CD14-positive monocyte (primary cell): ENCODE results near the gene RMRP. TPM values are rescaled to one million over a fixed set of nuclear protein-coding genes. Genes with fewer than 3 reads are reported as not detected.

Experiments
- DNase-seq, 3 donors: peaks; one replicate each; pipeline ENCODE4 v3.0.0-alpha.2; 2011 to 2022
- H2AFZ ChIP-seq: 2 replicates; pipeline ENCODE4 v1.6.0; 2012; ENCODE audit warnings: mild to moderate bottlenecking, low read depth, low read length, inconsistent platforms; ENCODE audit not compliant: insufficient read depth, poor library complexity, severe bottlenecking
- H3K27ac ChIP-seq, 2 donors: 1 replicate in 1 of 2; 2 replicates in 1 of 2; pipeline ENCODE4 v1.5.1; 2012 to 2013; ENCODE audit warnings: low read length in 2 of 2, control low read depth in 1 of 2, inconsistent platforms in 1 of 2, low read depth in 1 of 2, mild to moderate bottlenecking in 1 of 2
- H3K27me3 ChIP-seq, 2 donors: one replicate each; pipeline versions ENCODE4 v1.6.0 to v1.6.1; 2011 to 2013; ENCODE audit warnings: low read length in 2 of 2; ENCODE audit not compliant: control insufficient read depth in 2 of 2, insufficient read depth in 2 of 2
- H3K36me3 ChIP-seq, 2 donors: replicated peaks in 1 of 2; 1 replicate in 1 of 2; 2 replicates in 1 of 2; pipeline versions ENCODE4 v1.5.1 to v1.6.1; 2012 to 2013; ENCODE audit warnings: low read length in 2 of 2, control low read depth in 1 of 2, inconsistent platforms in 1 of 2, mild to moderate bottlenecking in 1 of 2; ENCODE audit not compliant: insufficient read depth in 2 of 2, control insufficient read depth in 1 of 2
- H3K4me1 ChIP-seq, 2 donors: 1 replicate in 1 of 2; 2 replicates in 1 of 2; pipeline versions ENCODE4 v1.5.1 to v1.6.1; 2012 to 2013; ENCODE audit warnings: low read length in 2 of 2, control low read depth in 1 of 2, inconsistent platforms in 1 of 2, mild to moderate bottlenecking in 1 of 2, moderate library complexity in 1 of 2; ENCODE audit not compliant: insufficient read depth in 2 of 2, control insufficient read depth in 1 of 2
- H3K4me2 ChIP-seq: replicated peaks from 2 replicates; pipeline ENCODE3; 2012; ENCODE audit warnings: low read length, moderate library complexity, mild to moderate bottlenecking; ENCODE audit not compliant: poor library complexity, severe bottlenecking; ENCODE audit errors: extremely low read depth
- H3K4me3 ChIP-seq, 3 experiments: fragments of 200-600 bp in 1 of 3; sonication (generic) in 1 of 3; replicated peaks in 1 of 3; 1 replicate in 2 of 3; 2 replicates in 1 of 3; pipeline ENCODE4 v1.5.1; 2011 to 2013; ENCODE audit warnings: low read length in 3 of 3, mild to moderate bottlenecking in 3 of 3, control low read depth in 2 of 3, low read depth in 2 of 3, inconsistent platforms in 1 of 3, moderate library complexity in 1 of 3
- H3K79me2 ChIP-seq: 2 replicates; pipeline ENCODE4 v1.6.0; 2012; ENCODE audit warnings: mild to moderate bottlenecking, control low read depth, inconsistent platforms, low read length, moderate library complexity; ENCODE audit not compliant: insufficient read depth
- H3K9ac ChIP-seq: 2 replicates; pipeline ENCODE4 v1.6.0; 2017; ENCODE audit warnings: low read length, mild to moderate bottlenecking; ENCODE audit not compliant: insufficient read depth, poor library complexity, severe bottlenecking
- H3K9me3 ChIP-seq, 2 donors: replicated peaks in 1 of 2; 1 replicate in 1 of 2; 2 replicates in 1 of 2; pipeline versions ENCODE4 v1.5.1 to v1.6.1; 2012 to 2013; ENCODE audit warnings: low read length in 2 of 2, control low read depth in 1 of 2; ENCODE audit not compliant: control insufficient read depth in 1 of 2, insufficient read depth in 1 of 2
- H4K20me1 ChIP-seq: 2 replicates; pipeline ENCODE4 v1.6.0; 2012; ENCODE audit warnings: mild to moderate bottlenecking, low read length, control low read depth, moderate library complexity; ENCODE audit not compliant: insufficient read depth
- H3K27ac Mint-ChIP-seq, 7 donors: one replicate each; pipeline ENCODE4 v1.8.0; 2020; ENCODE audit warnings: mild to moderate bottlenecking in 7 of 7, mixed read lengths in 7 of 7, moderate library complexity in 6 of 7, inconsistent platforms in 2 of 7
- H3K27me3 Mint-ChIP-seq, 3 donors: one replicate each; pipeline ENCODE4 v1.8.0; 2021 to 2022; ENCODE audit warnings: low read depth in 3 of 3, mild to moderate bottlenecking in 3 of 3, mixed read lengths in 3 of 3, moderate library complexity in 3 of 3, inconsistent platforms in 1 of 3
- H3K36me3 Mint-ChIP-seq, 2 donors: one replicate each; pipeline ENCODE4 v1.8.0; 2020; ENCODE audit warnings: mixed read lengths in 2 of 2, inconsistent platforms in 1 of 2, mild to moderate bottlenecking in 1 of 2
- H3K4me1 Mint-ChIP-seq: one replicate; pipeline ENCODE4 v1.8.0; 2020; ENCODE audit warnings: mild to moderate bottlenecking, mixed read lengths
- H3K4me3 Mint-ChIP-seq, 2 donors: one replicate each; pipeline ENCODE4 v1.8.0; 2020; ENCODE audit warnings: mild to moderate bottlenecking in 2 of 2, mixed read lengths in 2 of 2, moderate library complexity in 1 of 2
- H3K9me3 Mint-ChIP-seq, 7 donors: one replicate each; pipeline ENCODE4 v1.8.0; 2020 to 2022; ENCODE audit warnings: mixed read lengths in 7 of 7, mild to moderate bottlenecking in 6 of 7, moderate library complexity in 6 of 7, inconsistent platforms in 2 of 7
- CTCF ChIP-seq: fragments of 200-600 bp; IDR thresholded peaks from one replicate; pipeline ENCODE4 v1.8.0; 2022; ENCODE audit warnings: antibody characterized with exemption, mild to moderate bottlenecking
- WGBS: methylation state at CpG from one replicate; pipeline ENCODE4 v1.1.5; 2013; ENCODE audit warnings: missing lambda C conversion rate; ENCODE audit not compliant: insufficient coverage; 5-methylcytosine and 5-hydroxymethylcytosine counted together
- intact Hi-C, 2 donors: fragments of 100-400 bp; cut with micrococcal nuclease; formaldehyde crosslinking; loops; one replicate each; pipeline versions ENCODE4 v1.15.0 to v1.15.1; 2023
- polyA plus RNA-seq, 3 donors: library from polyadenylated mRNA; depleted of rRNA in 1 of 3; unstranded in 2 of 3; stranded (reverse) in 1 of 3; fragments of 300-500 nt in 2 of 3; fragments of >200 nt in 1 of 3; fragmentation: Illumina TruSeq in 2 of 3; gene quantifications; 1 replicate in 2 of 3; 2 replicates in 1 of 3; pipeline ENCODE4 v1.2.3, GENCODE V29; 2012 to 2021

The RMRP gene
- polyA plus RNA-seq, 3 donors: 13.3 TPM; not detected in 2

GRCh38 chr9:35628389-35628991, 29.3 kb downstream of the RMRP start:
- Histone ChIP-seq H3K9me3 (no peaks in the 10 kb centered on the region), H3K27me3 (no peaks in the 10 kb centered on the region), H2AFZ (no peak overlapping the region), H3K4me1 (peaks cover under 1% of the 10 kb centered on the region in 2 donors), H3K9ac (no peak overlapping the region), H3K4me2 (no peak overlapping the region), H4K20me1 (no peaks in the 10 kb centered on the region), H3K79me2 (no peaks in the 10 kb centered on the region), H3K27ac (no peak overlapping the region), H3K36me3 (no peaks in the 10 kb centered on the region), H3K4me3 (no peak overlapping the region)
- no peaks in the 10 kb centered on the region for H3K36me3 Mint-ChIP-seq
- no peak for TF ChIP-seq CTCF
- 100% methylated on average over 4 of the region's 6 CpGs for WGBS
- no peak overlapping the region for H3K4me3 Mint-ChIP-seq
- H3K27ac Mint-ChIP-seq: no peak overlapping the region
- intact Hi-C loops: no loop called here
- no peaks in the 10 kb centered on the region for H3K27me3 Mint-ChIP-seq
- H3K4me1 Mint-ChIP-seq: peaks cover 5% of the 10 kb centered on the region
- no peak for DNase-seq
- H3K9me3 Mint-ChIP-seq: no peaks in the 10 kb centered on the region

GRCh38 chr9:35627575-35627974, 30.2 kb downstream of the RMRP start:
- no peak overlapping the region for H3K4me2 ChIP-seq
- no peak overlapping the region for H3K27ac Mint-ChIP-seq
- no peaks in the 10 kb centered on the region for H3K79me2 ChIP-seq
- H3K27me3 ChIP-seq: no peaks in the 10 kb centered on the region
- no peaks in the 10 kb centered on the region for H4K20me1 ChIP-seq
- H3K9ac ChIP-seq: no peak overlapping the region
- no peak for TF ChIP-seq CTCF
- no peak overlapping the region for H3K4me3 Mint-ChIP-seq
- H3K27ac ChIP-seq: no peak overlapping the region
- H3K9me3 Mint-ChIP-seq: no peaks in the 10 kb centered on the region
- H3K36me3 ChIP-seq: no peaks in the 10 kb centered on the region
- H3K4me1 ChIP-seq: no peaks in the 10 kb centered on the region
- no CpG with 5 or more reads among the region's 2 CpGs for WGBS
- H3K4me3 ChIP-seq: no peak overlapping the region
- DNase-seq: no peak
- no peak overlapping the region for H2AFZ ChIP-seq
- peaks cover 4% of the 10 kb centered on the region for H3K4me1 Mint-ChIP-seq
- H3K27me3 Mint-ChIP-seq: no peaks in the 10 kb centered on the region
- no peaks in the 10 kb centered on the region for H3K9me3 ChIP-seq
- no peaks in the 10 kb centered on the region for H3K36me3 Mint-ChIP-seq
- intact Hi-C loops: no loop called here
